ENCODE data around the gene LNPK. TPM values are rescaled to one million over a fixed set of nuclear protein-coding genes. Genes with fewer than 3 reads are reported as not detected.

Gene LNPK
- total and polyA plus RNA-seq, 9 of the 15 experiments (the other 6 are each of a cell fraction or from before 2014, with no cell fraction given), result 6.4 to 40.4 (median 21.3) TPM

DNA sequence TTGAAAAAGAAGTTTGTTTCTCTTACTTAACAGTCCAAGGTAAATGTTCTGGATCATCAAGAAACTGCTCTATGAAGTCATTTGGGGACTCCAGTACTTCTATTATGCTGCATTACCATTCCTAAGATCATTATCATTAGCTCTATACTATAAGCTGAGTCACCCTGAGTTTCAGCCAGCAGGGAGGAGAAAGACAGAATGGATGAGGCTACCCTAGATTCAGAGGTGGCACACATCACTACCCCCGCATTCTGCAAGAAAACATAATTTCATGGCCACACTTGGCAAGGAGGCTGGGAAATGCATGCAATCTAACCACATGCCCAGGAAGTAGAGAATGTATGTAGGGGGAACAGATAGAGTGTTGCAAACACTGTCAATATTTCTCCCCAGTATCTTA, 16.6 kb upstream of the LNPK start (continued):
- TF ChIP-seq, protein P1, sequence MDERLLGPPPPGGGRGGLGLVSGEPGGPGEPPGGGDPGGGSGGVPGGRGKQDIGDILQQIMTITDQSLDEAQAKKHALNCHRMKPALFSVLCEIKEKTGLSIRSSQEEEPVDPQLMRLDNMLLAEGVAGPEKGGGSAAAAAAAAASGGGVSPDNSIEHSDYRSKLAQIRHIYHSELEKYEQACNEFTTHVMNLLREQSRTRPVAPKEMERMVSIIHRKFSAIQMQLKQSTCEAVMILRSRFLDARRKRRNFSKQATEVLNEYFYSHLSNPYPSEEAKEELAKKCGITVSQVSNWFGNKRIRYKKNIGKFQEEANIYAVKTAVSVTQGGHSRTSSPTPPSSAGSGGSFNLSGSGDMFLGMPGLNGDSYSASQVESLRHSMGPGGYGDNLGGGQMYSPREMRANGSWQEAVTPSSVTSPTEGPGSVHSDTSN (CRISPR knock-in tag; IDR thresholded peaks at IDR 0.05; ENCODE audit: low read depth), result no peak
- TF ChIP-seq, protein P1 (tag; conservative IDR thresholded peaks at IDR 0.05; ENCODE audit: low read depth), result no peak
- TF ChIP-seq ZNF24 (IDR thresholded peaks at IDR 0.05) (no peak), HNRNPK (IDR thresholded peaks at IDR 0.05; ENCODE audit: low read depth, low read length, poor library complexity, severe bottlenecking) (no peak), TOE1 (IDR thresholded peaks at IDR 0.05; ENCODE audit: borderline replicate concordance) (no peak), TOE1 (CRISPR knock-in tag; IDR thresholded peaks at IDR 0.05; ENCODE audit: borderline replicate concordance, low read depth) (no peak), ZNF780A (CRISPR knock-in tag; IDR thresholded peaks at IDR 0.05) (no peak), SMAD1 (IDR thresholded peaks at IDR 0.05; ENCODE audit: low read depth, low read length, partially characterized antibody) (no peak), ZNF124 (CRISPR knock-in tag; IDR thresholded peaks at IDR 0.05) (no peak), BCOR (IDR thresholded peaks at IDR 0.05) (no peak), JUNB (CRISPR knock-in tag; conservative IDR thresholded peaks at IDR 0.05) (no peak), ZNF174 (CRISPR knock-in tag; IDR thresholded peaks at IDR 0.05) (no peak), JUND (IDR thresholded peaks at IDR 0.05; ENCODE audit: borderline replicate concordance, low read depth, low read length) (peak; percentile 80; the same call in 1 of the 2 replicates), JUND (tag; IDR thresholded peaks at IDR 0.05; ENCODE audit: borderline replicate concordance, low read depth, low read length) (peak; percentile 78; the same call in 2 of the 3 replicates), SP2 (IDR thresholded peaks at IDR 0.05; ENCODE audit: extremely low read depth, low read depth, low read length, poor library complexity, severe bottlenecking) (no peak), ZNF507 (tag; conservative IDR thresholded peaks at IDR 0.05) (no peak)
- TF ChIP-seq, protein P2, sequence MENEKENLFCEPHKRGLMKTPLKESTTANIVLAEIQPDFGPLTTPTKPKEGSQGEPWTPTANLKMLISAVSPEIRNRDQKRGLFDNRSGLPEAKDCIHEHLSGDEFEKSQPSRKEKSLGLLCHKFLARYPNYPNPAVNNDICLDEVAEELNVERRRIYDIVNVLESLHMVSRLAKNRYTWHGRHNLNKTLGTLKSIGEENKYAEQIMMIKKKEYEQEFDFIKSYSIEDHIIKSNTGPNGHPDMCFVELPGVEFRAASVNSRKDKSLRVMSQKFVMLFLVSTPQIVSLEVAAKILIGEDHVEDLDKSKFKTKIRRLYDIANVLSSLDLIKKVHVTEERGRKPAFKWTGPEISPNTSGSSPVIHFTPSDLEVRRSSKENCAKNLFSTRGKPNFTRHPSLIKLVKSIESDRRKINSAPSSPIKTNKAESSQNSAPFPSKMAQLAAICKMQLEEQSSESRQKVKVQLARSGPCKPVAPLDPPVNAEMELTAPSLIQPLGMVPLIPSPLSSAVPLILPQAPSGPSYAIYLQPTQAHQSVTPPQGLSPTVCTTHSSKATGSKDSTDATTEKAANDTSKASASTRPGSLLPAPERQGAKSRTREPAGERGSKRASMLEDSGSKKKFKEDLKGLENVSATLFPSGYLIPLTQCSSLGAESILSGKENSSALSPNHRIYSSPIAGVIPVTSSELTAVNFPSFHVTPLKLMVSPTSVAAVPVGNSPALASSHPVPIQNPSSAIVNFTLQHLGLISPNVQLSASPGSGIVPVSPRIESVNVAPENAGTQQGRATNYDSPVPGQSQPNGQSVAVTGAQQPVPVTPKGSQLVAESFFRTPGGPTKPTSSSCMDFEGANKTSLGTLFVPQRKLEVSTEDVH (IDR thresholded peaks at IDR 0.05; ENCODE audit: low read depth, partially characterized antibody), result no peak
- TF ChIP-seq, protein P3, sequence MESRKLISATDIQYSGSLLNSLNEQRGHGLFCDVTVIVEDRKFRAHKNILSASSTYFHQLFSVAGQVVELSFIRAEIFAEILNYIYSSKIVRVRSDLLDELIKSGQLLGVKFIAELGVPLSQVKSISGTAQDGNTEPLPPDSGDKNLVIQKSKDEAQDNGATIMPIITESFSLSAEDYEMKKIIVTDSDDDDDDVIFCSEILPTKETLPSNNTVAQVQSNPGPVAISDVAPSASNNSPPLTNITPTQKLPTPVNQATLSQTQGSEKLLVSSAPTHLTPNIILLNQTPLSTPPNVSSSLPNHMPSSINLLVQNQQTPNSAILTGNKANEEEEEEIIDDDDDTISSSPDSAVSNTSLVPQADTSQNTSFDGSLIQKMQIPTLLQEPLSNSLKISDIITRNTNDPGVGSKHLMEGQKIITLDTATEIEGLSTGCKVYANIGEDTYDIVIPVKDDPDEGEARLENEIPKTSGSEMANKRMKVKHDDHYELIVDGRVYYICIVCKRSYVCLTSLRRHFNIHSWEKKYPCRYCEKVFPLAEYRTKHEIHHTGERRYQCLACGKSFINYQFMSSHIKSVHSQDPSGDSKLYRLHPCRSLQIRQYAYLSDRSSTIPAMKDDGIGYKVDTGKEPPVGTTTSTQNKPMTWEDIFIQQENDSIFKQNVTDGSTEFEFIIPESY (CRISPR knock-in tag; IDR thresholded peaks at IDR 0.05), result no peak
- TF ChIP-seq, protein P4, sequence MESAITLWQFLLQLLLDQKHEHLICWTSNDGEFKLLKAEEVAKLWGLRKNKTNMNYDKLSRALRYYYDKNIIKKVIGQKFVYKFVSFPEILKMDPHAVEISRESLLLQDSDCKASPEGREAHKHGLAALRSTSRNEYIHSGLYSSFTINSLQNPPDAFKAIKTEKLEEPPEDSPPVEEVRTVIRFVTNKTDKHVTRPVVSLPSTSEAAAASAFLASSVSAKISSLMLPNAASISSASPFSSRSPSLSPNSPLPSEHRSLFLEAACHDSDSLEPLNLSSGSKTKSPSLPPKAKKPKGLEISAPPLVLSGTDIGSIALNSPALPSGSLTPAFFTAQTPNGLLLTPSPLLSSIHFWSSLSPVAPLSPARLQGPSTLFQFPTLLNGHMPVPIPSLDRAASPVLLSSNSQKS (CRISPR knock-in tag; IDR thresholded peaks at IDR 0.05), result no peak
- TF ChIP-seq, protein P5, sequence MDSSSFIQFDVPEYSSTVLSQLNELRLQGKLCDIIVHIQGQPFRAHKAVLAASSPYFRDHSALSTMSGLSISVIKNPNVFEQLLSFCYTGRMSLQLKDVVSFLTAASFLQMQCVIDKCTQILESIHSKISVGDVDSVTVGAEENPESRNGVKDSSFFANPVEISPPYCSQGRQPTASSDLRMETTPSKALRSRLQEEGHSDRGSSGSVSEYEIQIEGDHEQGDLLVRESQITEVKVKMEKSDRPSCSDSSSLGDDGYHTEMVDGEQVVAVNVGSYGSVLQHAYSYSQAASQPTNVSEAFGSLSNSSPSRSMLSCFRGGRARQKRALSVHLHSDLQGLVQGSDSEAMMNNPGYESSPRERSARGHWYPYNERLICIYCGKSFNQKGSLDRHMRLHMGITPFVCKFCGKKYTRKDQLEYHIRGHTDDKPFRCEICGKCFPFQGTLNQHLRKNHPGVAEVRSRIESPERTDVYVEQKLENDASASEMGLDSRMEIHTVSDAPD (CRISPR knock-in tag; IDR thresholded peaks at IDR 0.05), result no peak

All from K562 (cell line).